ENCODE data around the gene TSPAN8.

The TSPAN8 gene

GRCh38 chr12:71142016-71142415 lies 15.8 kb downstream of the TSPAN8 start:
- no peak overlapping the region for H3K27ac ChIP-seq (ENCODE audit: poor library complexity, severe bottlenecking)
- no peaks in the 10 kb centered on the region for H3K27me3 ChIP-seq (ENCODE audit: insufficient read depth, poor library complexity, severe bottlenecking)
- DNase-seq (ENCODE audit: low spot score) (no peak), ATAC-seq (ENCODE audit: low read depth) (no peak)
- H3K4me1 ChIP-seq (ENCODE audit: insufficient read depth, poor library complexity, severe bottlenecking) = no peaks in the 10 kb centered on the region
- no peaks in the 10 kb centered on the region for H3K9me3 ChIP-seq (ENCODE audit: severe bottlenecking)
- H3K4me3 ChIP-seq (ENCODE audit: severe bottlenecking) = no peak overlapping the region
- H3K36me3 ChIP-seq (ENCODE audit: low read depth) = no peaks in the 10 kb centered on the region
- no peak for TF ChIP-seq CTCF (IDR thresholded peaks at IDR 0.05; ENCODE audit: poor library complexity, severe bottlenecking)

- Histone ChIP-seq H3K27ac (ENCODE audit: poor library complexity, severe bottlenecking) (no peak overlapping the region), H3K4me3 (ENCODE audit: severe bottlenecking) (no peak overlapping the region), H3K9me3 (ENCODE audit: severe bottlenecking) (no peaks in the 10 kb centered on the region), H3K27me3 (ENCODE audit: insufficient read depth, poor library complexity, severe bottlenecking) (no peaks in the 10 kb centered on the region), H3K36me3 (ENCODE audit: low read depth) (no peaks in the 10 kb centered on the region), H3K4me1 (ENCODE audit: insufficient read depth, poor library complexity, severe bottlenecking) (no peaks in the 10 kb centered on the region)
- ATAC-seq (ENCODE audit: low read depth) (no peak), DNase-seq (ENCODE audit: low spot score) (no peak)
- TF ChIP-seq CTCF (IDR thresholded peaks at IDR 0.05; ENCODE audit: poor library complexity, severe bottlenecking) = no peak
Observed at GRCh38 chr12:71141378-71141926, 16.3 kb downstream of the TSPAN8 start.

GRCh38 chr12:71139153-71139735 lies 18.6 kb downstream of the TSPAN8 start:
- TF ChIP-seq CTCF (IDR thresholded peaks at IDR 0.05; ENCODE audit: poor library complexity, severe bottlenecking) = no peak
- ATAC-seq (ENCODE audit: low read depth) = no peak
- H3K27me3 ChIP-seq (ENCODE audit: insufficient read depth, poor library complexity, severe bottlenecking) = no peaks in the 10 kb centered on the region
- H3K4me3 ChIP-seq (ENCODE audit: severe bottlenecking) = no peak overlapping the region
- no peak overlapping the region for H3K27ac ChIP-seq (ENCODE audit: poor library complexity, severe bottlenecking)
- H3K4me1 ChIP-seq (ENCODE audit: insufficient read depth, poor library complexity, severe bottlenecking) = no peaks in the 10 kb centered on the region
- H3K36me3 ChIP-seq (ENCODE audit: low read depth) = no peaks in the 10 kb centered on the region
- no peaks in the 10 kb centered on the region for H3K9me3 ChIP-seq (ENCODE audit: severe bottlenecking)
- DNase-seq (ENCODE audit: low spot score) = no peak

- H3K36me3 ChIP-seq (ENCODE audit: low read depth) = no peaks in the 10 kb centered on the region
- no peak for DNase-seq (ENCODE audit: low spot score)
- TF ChIP-seq CTCF (IDR thresholded peaks at IDR 0.05; ENCODE audit: poor library complexity, severe bottlenecking) = no peak
- no peaks in the 10 kb centered on the region for H3K4me1 ChIP-seq (ENCODE audit: insufficient read depth, poor library complexity, severe bottlenecking)
- no peaks in the 10 kb centered on the region for H3K9me3 ChIP-seq (ENCODE audit: severe bottlenecking)
- no peaks in the 10 kb centered on the region for H3K27me3 ChIP-seq (ENCODE audit: insufficient read depth, poor library complexity, severe bottlenecking)
- H3K4me3 ChIP-seq (ENCODE audit: severe bottlenecking) = no peak overlapping the region
- ATAC-seq (ENCODE audit: low read depth) = no peak
- no peak overlapping the region for H3K27ac ChIP-seq (ENCODE audit: poor library complexity, severe bottlenecking)
Observed at GRCh38 chr12:71138011-71138410, 19.8 kb downstream of the TSPAN8 start.

GRCh38 chr12:71135812-71136176 lies 22.0 kb downstream of the TSPAN8 start:
- no peak for TF ChIP-seq CTCF (IDR thresholded peaks at IDR 0.05; ENCODE audit: poor library complexity, severe bottlenecking)
- Histone ChIP-seq H3K27me3 (ENCODE audit: insufficient read depth, poor library complexity, severe bottlenecking) (no peaks in the 10 kb centered on the region), H3K36me3 (ENCODE audit: low read depth) (no peaks in the 10 kb centered on the region), H3K4me1 (ENCODE audit: insufficient read depth, poor library complexity, severe bottlenecking) (no peaks in the 10 kb centered on the region), H3K9me3 (ENCODE audit: severe bottlenecking) (no peaks in the 10 kb centered on the region), H3K4me3 (ENCODE audit: severe bottlenecking) (no peak overlapping the region), H3K27ac (ENCODE audit: poor library complexity, severe bottlenecking) (no peak overlapping the region)
- ATAC-seq (ENCODE audit: low read depth) (no peak), DNase-seq (ENCODE audit: low spot score) (no peak)

Measured in RWPE2 (cell line).